A549 (cell line): ENCODE results near the gene PWP1.

Experiments
- CTCF ChIP-seq: fragments of >200 bp; sonication (Bioruptor Twin); formaldehyde crosslinking; IDR thresholded peaks from 3 replicates; pipeline ENCODE4 v1.5.1; 2016
- ELK1 ChIP-seq: fragments of 150-350 bp; IDR thresholded peaks from 2 replicates; pipeline ENCODE4 v1.6.1; 2014; ENCODE audit warnings: low read depth, mild to moderate bottlenecking, low read length
- JUN ChIP-seq, 2 experiments: fragments of >200 bp; sonication (Bioruptor Twin); formaldehyde crosslinking; IDR thresholded peaks; 2 replicates in 1 of 2; 3 replicates in 1 of 2; pipeline ENCODE4 v1.6.1; 2016 to 2017
- POLR2A ChIP-seq: IDR thresholded peaks from 2 replicates; pipeline ENCODE4 v1.6.1; 2012; ENCODE audit warnings: mild to moderate bottlenecking, low read length
- TP53 ChIP-seq: fragments of 250-450 bp; sonication (Bioruptor Pico); IDR thresholded peaks from 2 replicates; pipeline ENCODE4 v1.5.0; 2021; ENCODE audit warnings: mild to moderate bottlenecking, moderate library complexity
- USF2 ChIP-seq: fragments of 450-650 bp; IDR thresholded peaks from 2 replicates; pipeline ENCODE4 v1.6.1; 2014; ENCODE audit warnings: antibody characterized with exemption
- ZFP36 ChIP-seq: fragments of 450-650 bp; IDR thresholded peaks from 2 replicates; pipeline ENCODE4 v1.6.1; 2014; ENCODE audit warnings: borderline replicate concordance; ENCODE audit not compliant: partially characterized antibody
- ZNF302 ChIP-seq: fragments of 250-450 bp; sonication (Bioruptor Pico); IDR thresholded peaks from 2 replicates; pipeline ENCODE4 v1.9.0; 2021; ENCODE audit warnings: inconsistent platforms, mild to moderate bottlenecking, moderate library complexity

DNA sequence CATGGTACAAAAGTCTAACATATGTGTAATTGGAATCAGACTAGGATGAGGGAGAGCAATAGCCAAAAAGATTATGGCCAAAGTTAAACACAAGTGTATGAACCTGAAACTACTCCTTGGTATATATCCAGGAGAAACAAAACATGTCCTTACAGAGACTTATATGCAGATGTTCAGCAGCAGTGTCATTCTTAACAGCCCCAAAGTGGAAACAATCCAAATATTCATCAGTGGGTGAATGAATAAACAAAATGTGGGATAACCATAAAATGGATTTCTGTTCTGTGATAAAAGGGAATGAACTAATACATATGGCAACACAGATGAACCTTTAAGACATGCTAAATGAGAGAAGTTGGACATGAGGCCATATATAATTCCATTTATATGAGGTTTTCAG is 30.2 kb downstream of the PWP1 start:
- TF ChIP-seq ELK1 (no peak), ZFP36 (no peak), USF2 (no peak), TP53 (CRISPR knock-in tag) (no peak), POLR2A (no peak), CTCF (no peak), JUN (IDR thresholded peaks at IDR 0.05) (no peak), ZNF302 (CRISPR knock-in tag) (no peak)
